RCC 7860 (cell line): ENCODE results near the gene KLRF1.

ENCODE experiments used
- DNase-seq: peaks from one replicate; pipeline ENCODE4 v3.0.0-alpha.2; 2015; ENCODE audit warnings: low spot score
- FAIRE-seq: peaks from 2 replicates; lab custom pipeline; 2012; peaks lifted over from hg19 to GRCh38; lab: Jason Lieb, UNC

Gene KLRF1

DNA sequence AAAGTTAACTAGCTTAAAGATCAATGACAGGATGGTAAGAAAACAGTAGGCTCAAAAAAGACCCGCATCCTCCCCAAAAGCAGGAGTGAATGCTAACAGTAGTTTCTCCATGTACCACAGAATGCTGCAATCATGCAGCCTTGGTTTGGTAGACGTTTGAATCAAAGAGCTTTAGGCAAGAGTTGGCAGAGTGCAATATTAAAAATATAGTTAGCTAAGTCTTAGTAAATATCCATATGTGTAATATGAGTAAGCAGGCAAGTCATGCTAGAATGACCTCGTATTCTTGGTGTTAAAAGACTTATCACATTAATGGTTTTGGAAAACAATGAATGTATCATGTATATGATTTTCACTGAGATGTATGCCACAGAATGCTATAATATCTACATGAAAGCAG is 18.8 kb upstream of the KLRF1 start:
- DNase-seq (no peak), FAIRE-seq (no peak)

DNA sequence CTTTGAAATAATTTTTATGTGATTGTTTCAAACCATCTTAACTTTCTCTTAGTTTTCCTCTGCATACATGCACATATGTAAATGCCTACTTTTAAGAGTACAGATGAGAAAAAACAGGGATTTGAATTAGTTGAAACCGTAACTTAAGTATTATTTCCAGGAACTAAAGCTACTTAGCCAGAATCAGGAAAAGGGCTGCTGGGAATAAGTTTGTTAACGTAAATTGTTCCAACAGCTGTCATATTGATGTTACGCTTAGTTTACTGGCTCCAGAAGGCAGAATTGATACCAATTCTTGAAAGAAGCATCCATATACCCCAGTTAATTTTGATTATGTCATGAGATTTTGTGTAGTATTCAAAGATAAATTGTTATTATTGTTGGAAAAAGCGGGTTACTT is 17.9 kb upstream of the KLRF1 start:
- no peak for FAIRE-seq

DNA sequence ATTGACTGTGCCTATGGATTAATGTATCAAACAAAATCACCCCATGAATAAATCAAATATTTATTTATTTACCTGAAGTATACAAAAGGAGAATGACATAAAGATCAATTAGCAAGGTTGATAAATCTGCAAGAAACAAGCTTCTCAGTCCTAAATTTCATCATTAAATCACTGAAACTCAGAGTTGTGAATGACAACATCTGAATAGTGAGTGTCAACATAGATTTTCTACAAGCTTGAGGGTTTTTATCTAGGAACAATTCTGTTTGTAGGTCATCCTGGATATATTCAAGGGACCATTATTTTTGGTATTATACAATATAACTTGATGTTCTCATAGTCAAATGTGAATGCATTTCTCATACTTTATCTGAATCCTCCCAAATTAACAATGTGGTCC is 17.4 kb upstream of the KLRF1 start:
- DNase-seq (no peak), FAIRE-seq (no peak)

More for the DNA sequence above, 17.9 kb upstream of the KLRF1 start:
- no peak for DNase-seq

DNA sequence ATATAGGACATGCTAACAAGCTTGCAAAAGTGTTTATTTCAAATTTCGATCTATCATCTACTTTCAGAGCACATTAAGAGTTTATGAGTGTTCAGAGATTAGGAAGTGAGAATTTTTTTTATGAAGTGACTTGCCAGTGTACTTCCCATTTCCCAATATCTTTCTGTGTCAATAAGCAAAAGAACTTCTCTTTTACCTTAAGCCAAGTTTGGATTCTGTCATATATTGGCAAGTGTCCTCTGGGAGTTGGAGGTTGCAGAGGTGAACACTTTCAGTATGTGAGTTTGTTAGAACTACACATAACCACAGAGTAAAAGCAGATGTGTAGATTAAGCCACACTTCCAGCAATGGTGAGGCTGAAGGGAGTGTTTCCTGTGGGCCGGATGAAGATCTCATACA is 16.6 kb upstream of the KLRF1 start:
- no peak for FAIRE-seq
- DNase-seq = no peak

DNA sequence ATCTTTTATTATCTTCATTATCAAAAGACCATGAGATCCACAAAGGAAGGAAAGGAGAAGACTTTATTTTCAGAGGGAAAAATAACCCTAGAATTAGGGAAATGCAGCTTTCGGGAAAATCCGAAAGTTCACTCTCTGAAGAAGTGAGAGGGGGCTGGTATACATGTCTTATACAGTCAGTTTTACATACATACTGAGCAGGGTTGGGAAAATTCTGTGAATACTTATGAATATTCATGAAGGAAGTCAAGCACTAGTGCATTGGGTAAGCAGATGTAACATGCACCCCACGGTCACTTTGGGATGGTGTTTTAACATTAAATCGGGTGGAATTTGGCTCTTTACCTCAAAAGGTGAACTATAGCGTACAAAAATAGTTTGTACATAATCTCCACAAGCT is 15.7 kb upstream of the KLRF1 start:
- DNase-seq (no peak), FAIRE-seq (no peak)

DNA sequence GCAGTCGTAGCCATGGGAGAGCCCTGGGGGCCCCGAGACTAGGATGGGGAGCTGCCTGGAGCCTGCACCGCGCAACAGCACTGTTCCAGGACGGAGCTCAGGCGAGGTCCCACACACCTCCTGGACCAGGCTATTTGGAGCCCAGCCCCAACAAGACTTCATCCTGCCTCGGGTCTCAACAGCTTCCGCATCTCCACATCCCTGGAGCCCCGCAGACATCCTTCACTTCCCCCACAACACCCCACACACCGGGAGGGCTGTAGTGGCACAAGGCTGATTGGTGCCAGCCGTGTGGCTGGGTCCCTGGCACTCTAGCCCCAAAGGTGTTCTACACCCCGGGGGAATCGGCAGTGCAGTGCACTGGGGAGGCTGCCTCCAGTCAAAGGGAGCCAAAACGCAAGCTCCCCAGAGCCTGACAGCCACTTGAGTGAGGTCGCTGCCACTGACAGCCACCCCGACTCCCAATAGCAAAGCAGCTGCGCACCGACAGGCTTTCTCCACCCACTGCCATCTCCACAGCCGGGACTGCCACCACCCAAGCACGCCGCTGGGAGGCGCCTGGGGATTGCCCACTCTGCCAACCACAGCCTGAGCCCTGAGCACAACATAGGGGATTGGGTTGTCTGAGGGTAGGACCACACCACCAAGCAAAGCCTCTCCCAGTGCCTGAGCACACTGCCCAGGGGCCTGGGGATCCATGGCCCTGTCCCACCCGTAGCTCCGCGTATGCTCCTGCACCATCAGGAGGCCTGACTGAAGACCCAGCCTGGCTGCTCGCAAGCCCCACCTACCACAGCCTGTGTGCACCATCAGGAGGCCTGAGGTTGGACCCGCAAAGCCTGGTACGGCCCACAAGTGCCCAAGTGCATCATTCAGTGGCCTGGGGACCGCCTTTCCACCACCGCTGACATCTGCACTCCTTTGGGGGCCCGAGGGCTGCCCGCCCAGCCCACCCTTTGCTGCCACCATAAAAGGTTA is 13.2 kb upstream of the KLRF1 start:
- FAIRE-seq (no peak), DNase-seq (no peak)

DNA sequence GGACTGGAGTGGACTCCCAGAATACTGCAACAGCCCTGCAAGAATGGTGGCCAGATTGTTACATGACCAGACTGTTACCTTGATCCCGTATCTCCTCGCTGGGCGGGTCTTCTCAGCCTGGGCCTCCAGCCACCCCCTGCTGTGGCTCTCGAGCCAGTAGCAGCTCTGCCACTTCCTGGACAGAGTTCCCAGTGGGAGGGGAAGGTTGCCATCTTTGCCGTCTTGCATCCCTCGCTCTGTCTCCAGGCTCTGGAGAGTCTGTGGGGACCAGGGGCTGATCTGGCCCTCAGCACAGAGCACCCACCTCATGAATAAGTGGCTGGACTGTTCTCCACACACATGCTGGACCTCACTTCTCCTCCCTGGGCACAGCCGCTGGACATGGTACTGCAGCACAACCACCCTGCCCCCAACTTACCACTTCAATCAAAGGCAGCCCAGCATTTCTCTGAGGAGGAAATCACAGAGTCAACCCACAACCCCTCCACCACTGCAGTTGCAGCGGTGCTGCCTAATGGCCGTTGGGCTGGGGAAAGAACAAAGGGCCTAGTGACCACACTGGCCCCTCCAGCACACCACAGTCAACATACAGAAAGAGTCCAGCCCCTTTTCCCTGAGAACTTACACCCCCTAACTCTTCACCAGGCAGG is 6.9 kb upstream of the KLRF1 start:
- FAIRE-seq (no peak), DNase-seq (no peak)

DNA sequence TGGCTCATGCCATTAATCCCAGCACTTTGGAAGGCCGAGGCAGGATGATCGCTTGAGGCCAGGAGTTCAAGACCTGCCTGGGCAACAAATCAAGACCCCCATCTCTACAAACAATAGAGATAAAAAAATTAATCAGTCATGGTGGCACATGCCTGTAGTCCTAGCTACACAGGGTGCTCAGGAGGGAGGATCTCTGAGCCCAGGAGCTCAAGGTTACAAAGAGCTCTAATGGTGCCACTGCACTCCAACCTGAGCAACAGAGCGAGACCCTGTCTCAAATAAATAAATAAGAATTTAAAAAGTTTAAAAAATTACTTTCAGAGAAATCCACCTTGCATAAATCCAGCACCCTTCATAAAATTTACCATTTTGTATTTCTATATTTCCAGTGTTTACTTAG is 2.2 kb downstream of the KLRF1 start:
- DNase-seq = no peak
- no peak for FAIRE-seq

DNA sequence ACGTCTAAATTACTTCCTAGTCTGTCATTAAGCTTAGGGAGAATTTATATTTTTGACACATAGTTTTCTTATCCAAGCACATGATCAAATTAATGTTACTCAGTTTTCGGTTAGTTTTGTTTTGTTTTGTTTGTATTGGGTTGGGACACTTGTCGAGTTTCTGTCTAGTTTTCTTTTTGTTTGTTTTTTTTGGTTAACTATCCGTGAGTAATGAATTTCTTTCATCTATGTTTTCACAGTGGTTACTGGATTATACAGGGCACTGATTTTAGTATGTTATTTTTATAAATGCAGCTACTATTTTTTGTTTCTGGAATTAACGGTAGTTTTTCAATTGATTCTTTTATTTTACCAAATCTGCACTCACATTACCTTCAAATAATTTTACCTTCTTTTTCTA is 2.7 kb downstream of the KLRF1 start:
- FAIRE-seq = no peak
- DNase-seq = no peak

DNA sequence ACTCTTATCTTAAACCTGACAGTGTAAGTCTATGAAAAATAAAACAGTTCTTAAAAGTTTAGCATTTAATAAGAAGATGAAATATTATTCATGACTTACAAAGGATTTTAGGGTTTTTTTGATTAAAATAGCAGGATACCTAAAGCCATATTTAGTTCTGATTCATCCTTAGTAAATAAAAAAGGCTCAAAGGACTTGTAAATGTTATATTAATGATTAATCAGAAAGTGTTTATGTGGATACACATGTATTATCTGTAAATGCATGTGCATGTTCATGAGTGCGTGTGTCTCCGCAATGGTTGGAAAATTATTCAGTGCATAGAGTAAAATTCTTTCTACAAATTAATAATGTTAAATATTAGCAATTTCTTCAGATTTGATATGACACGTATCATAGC is 4.4 kb downstream of the KLRF1 start:
- FAIRE-seq (no peak), DNase-seq (no peak)

DNA sequence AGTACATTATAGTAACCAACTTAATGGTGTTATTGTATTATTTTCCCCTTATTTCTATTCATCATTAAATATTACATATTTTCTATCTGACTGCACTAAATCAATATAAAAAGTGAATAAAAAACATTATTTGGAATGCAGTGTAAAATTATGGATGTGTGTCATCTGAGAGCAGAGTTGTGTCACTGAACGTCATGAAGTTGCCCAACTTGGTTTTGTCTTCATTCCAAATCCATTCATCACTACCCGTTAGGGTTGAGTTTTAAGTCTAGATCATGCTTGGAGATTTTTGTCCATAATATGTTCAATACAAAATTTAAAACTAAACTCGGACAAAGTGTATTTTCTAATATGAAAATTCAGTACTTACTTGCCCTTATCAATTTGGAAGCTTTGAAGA is 16.1 kb downstream of the KLRF1 start:
- FAIRE-seq = no peak

DNA sequence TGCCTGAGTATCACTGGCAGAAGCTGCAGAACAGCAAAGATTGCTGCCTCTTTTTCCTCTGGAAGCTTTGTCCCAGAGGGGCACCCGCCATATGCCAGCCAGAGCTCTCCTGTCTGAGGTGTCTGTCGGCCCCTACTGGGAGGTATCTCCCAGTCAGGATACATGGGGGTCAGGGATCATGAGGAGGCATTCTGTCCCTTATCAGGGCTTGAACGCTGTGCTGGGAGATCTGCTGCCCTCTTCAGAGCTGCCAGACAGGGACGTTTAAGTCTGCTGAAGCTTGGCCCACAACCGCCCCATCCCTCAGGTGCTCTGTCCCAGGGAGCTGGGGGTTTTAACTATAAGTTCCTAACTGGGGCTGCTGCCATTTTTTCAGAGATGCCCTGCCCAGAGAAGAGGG is 21.6 kb downstream of the KLRF1 start:
- FAIRE-seq (no peak), DNase-seq (no peak)

More for the DNA sequence above, 16.1 kb downstream of the KLRF1 start:
- DNase-seq = no peak

DNA sequence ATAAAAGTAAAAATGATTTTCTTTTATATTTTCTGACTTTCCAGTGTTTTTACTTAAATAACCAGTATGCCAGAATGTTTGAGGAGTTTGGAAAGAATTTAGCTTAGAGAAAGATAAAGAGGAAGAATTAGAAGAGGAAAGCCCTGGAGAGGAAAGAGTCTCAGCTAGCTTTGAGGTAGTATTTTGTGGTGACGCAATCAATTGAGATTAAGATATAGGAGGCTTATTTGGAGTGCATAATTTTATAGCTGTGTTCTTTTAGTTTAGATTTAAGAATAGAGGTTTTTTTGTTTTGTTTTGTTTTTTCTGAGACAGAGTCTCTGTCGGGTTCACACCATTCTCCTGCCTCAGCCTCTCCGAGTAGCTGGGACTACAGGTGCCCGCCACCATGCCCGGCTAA is 23.8 kb downstream of the KLRF1 start:
- FAIRE-seq (no peak), DNase-seq (no peak)

DNA sequence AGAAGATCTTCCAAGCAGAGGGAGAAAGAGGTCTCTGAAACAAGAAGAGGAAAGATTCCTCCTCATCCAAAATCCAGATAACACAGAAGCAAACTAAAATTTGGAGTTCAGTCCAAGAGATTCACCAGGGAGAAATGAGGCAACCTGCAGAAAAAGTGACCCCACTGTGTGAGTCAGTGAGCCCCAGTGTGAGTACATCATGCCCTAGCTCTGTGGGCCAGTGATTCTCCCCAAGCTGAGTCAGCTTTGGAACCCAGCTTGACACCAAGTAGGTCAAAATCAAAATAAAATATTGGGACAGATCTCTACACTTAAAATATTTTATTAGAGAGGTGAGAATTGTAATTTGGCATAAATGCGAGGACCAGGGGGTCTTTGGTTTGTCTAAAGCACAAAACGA is 24.6 kb downstream of the KLRF1 start:
- FAIRE-seq = no peak
- DNase-seq = no peak

DNA sequence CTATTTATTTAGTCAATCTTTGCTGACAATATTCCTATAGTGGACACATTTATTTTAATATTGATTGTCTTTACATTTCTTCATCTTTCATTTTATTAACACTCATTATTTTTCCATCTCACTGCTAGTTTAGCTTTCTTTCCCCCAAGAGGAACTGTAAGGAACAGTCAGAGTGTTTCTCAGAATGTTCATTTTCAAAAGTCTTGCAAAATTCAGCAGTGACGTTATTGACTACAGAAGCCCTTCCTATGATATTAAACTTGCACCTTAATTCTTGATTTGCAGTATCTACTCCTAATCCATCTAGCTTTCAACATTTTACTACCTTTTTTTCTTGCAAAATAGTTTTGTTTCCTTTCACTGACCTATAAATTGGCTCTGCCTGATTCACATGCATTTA is 28.9 kb downstream of the KLRF1 start:
- FAIRE-seq = no peak

DNA sequence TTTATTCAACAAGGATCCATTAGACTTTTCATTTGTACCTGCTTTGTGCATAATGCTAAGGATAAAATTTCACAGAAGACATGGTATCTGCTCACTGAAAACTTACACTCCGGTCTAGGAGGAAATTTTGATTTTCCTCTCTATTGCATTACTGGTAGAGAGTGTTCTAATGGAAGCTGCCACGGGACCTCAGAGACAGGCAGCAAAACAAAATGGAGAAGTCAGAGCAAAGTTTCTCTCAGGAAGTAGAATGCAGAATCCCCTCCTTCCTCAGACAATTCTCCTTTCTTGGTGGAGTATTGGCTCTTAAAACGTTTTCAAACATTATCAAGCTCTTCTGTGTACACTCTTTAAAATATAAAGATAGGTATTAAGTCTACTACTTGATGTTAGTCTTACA is 29.6 kb downstream of the KLRF1 start:
- no peak for DNase-seq
- FAIRE-seq = no peak

More for the DNA sequence above, 28.9 kb downstream of the KLRF1 start:
- DNase-seq = no peak

DNA sequence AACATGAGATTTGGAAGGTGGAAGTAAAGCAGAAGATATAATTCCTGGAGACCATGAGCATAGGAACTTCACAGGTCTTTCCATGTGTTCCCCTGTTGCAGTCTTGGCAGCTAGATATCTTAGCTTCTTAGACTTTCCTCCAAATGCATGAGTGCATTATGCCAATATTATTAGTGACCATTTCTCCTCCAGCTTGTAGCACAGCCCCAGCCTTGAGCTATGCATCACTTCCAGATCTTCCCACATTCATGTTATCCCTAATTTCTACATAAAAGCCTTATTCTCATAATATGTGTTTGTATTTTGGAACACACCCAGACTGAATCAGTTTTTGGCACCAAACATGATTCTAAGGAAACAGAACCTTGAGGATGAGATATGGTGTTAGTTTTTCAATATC is 30.9 kb downstream of the KLRF1 start:
- FAIRE-seq (no peak), DNase-seq (no peak)

DNA sequence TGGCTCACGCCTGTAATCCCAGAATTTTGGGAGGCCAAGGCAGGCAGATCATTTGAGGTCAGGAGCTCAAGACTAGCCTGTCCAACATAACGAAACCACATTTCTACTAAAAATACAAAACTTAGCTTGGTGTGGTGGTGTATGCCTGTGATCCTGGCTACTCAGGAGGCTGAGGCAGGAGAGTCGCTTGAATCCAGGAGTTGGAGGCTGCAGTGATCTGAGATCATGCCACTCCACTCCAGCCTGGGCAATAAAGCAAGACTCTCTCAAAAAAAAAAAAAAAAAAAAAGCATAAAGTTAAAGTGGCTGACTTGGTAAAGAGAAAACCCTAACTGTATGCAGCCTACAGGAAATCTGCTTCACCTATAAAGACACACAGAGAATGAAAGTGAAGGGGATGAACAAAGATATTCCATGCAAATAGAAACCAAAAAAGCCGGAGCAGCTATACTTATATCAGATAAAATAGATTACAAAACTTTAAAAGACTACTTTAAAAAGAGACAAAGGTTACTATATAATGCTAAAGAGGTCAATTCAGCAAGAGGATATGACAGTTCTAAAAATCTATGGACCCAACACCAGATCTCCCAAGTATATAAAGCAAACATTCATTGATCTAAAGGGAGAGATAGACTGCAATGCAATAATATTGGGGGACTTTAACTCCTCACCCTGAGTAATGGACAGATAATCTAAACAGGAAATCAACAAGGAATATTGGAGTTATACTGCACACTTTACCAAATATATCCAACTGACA is 37.8 kb downstream of the KLRF1 start:
- no peak for DNase-seq
- FAIRE-seq = no peak

DNA sequence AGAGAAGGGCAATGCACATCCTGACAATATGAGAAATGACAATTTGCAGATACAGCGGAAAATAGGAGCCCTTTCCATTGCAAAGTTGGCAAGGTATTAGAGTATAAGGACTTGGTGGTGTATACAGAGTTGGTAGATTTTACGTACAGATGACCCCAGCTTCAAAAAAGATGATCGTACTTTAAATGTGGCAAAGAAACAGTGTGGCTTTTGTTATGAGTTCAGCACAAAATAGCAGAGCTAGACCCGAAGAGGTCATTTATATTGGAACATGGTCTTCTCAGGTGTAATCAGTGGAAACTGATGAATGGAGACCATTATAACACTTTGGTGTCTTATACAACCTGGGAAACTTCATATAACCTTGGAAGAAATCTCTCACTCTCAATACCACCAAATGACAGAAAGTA is 39.6 kb downstream of the KLRF1 start:
- no peak for DNase-seq
- FAIRE-seq = no peak

DNA sequence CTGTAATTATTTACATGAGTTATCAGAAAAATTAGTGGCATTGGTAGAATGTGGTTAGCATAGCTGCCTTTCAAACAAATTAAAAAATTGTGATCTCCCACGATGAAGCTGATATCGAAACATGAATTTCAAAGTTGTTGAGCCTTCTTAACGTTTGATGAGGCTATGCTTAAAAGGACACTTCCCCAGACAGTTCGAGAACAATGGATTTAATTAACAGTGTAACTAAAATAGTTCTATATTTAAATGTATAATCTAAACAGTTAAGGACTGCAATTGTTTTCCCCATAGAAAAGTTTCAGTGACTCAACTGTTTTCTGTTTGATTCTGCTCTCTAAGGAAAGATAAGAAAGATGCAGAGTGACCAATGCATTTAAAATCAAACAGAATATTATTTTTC is 40.2 kb downstream of the KLRF1 start:
- DNase-seq (no peak), FAIRE-seq (no peak)

DNA sequence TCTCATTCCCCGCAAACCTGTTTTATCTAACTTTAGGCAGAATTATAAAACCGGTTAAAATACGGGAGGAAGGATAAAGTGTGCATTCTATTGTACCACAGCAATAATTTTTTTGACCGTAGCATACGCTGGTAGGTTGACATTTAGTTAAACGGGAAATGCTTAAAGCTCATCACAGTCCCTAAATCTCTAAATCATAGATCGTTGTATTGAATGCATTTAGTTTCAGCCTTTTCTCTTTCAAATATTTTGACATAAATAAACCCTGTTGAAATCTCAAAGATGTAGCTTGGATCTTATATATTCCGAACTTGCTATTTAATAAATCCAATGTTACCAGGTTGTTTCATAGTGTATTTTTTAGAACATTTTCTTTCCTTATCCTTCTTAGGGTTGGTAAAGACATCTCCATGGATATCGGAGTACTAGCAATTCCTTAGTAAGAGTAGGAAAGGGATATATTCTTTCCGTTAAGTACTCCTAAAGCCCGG is 41.1 kb downstream of the KLRF1 start:
- DNase-seq = peak; percentile 24
- FAIRE-seq = no peak
